Measurements from ENCODE around the gene FUOM.

The FUOM gene

GRCh38 chr10:133403359-133403758, 45.5 kb upstream of the FUOM start:
- Histone ChIP-seq H3K4me3 (replicated peaks; ENCODE audit: insufficient read depth, low read length) (no peak overlapping the region), H3K27ac (replicated peaks) (no peak overlapping the region), H3K27me3 (ENCODE audit: insufficient read depth, poor library complexity, severe bottlenecking) (no peaks in the 10 kb centered on the region)
- DNase-seq (ENCODE audit: low read depth in 1 of 2, low spot score in 1 of 2): no peak
- no peak for TF ChIP-seq SPI1 (IDR thresholded peaks at IDR 0.05; ENCODE audit: borderline replicate concordance, low read depth)
- no peak for TF ChIP-seq REST (IDR thresholded peaks at IDR 0.05; ENCODE audit: insufficient replicate concordance, low read depth)

GRCh38 chr10:133401981-133402725, 44.3 kb upstream of the FUOM start:
- TF ChIP-seq GABPA (IDR thresholded peaks at IDR 0.05; ENCODE audit: low read depth): no peak
- TF ChIP-seq REST (IDR thresholded peaks at IDR 0.05; ENCODE audit: insufficient replicate concordance, low read depth): no peak
- TF ChIP-seq POLR2AphosphoS5 (IDR thresholded peaks at IDR 0.05; ENCODE audit: low read depth): no peak
- TF ChIP-seq, protein P1, sequence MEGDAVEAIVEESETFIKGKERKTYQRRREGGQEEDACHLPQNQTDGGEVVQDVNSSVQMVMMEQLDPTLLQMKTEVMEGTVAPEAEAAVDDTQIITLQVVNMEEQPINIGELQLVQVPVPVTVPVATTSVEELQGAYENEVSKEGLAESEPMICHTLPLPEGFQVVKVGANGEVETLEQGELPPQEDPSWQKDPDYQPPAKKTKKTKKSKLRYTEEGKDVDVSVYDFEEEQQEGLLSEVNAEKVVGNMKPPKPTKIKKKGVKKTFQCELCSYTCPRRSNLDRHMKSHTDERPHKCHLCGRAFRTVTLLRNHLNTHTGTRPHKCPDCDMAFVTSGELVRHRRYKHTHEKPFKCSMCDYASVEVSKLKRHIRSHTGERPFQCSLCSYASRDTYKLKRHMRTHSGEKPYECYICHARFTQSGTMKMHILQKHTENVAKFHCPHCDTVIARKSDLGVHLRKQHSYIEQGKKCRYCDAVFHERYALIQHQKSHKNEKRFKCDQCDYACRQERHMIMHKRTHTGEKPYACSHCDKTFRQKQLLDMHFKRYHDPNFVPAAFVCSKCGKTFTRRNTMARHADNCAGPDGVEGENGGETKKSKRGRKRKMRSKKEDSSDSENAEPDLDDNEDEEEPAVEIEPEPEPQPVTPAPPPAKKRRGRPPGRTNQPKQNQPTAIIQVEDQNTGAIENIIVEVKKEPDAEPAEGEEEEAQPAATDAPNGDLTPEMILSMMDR (IDR thresholded peaks at IDR 0.05; ENCODE audit: insufficient read depth, low read length): no peak
- no peak for TF ChIP-seq SPI1 (IDR thresholded peaks at IDR 0.05; ENCODE audit: borderline replicate concordance, low read depth)
- Histone ChIP-seq H3K27ac (replicated peaks) (no peak overlapping the region), H3K4me3 (replicated peaks; ENCODE audit: insufficient read depth, low read length) (no peak overlapping the region), H3K27me3 (ENCODE audit: insufficient read depth, poor library complexity, severe bottlenecking) (no peaks in the 10 kb centered on the region)
- no peak for DNase-seq (ENCODE audit: low read depth in 1 of 2, low spot score in 1 of 2)

GRCh38 chr10:133401500-133401899, 43.7 kb upstream of the FUOM start:
- Histone ChIP-seq H3K27ac (replicated peaks) (no peak overlapping the region), H3K27me3 (ENCODE audit: insufficient read depth, poor library complexity, severe bottlenecking) (no peaks in the 10 kb centered on the region), H3K4me3 (replicated peaks; ENCODE audit: insufficient read depth, low read length) (no peak overlapping the region)
- TF ChIP-seq SPI1 (IDR thresholded peaks at IDR 0.05; ENCODE audit: borderline replicate concordance, low read depth) (no peak), GABPA (IDR thresholded peaks at IDR 0.05; ENCODE audit: low read depth) (no peak), REST (IDR thresholded peaks at IDR 0.05; ENCODE audit: insufficient replicate concordance, low read depth) (no peak), POLR2AphosphoS5 (IDR thresholded peaks at IDR 0.05; ENCODE audit: low read depth) (no peak)
- TF ChIP-seq, protein P1 (IDR thresholded peaks at IDR 0.05; ENCODE audit: insufficient read depth, low read length): no peak
- no peak for DNase-seq (ENCODE audit: low read depth in 1 of 2, low spot score in 1 of 2)
